ENCODE results near the gene BCL2L13.

DNA sequence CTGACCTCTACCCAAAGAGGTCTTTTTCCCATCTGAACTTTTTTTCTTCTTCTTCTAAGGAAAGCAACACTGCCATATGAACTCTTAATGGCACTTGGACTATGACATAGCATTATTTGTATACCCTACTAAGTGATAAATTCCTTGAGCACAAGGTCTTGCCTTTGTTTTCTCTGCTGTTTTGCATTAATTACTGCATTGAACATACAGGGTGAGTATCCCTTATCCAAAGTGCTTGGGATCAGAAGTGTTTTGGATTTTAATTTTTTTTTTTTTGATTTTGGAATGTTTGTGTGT lies 86.9 kb downstream of the BCL2L13 start:
- no peak for TF ChIP-seq POLR2A (IDR thresholded peaks at IDR 0.05)
- TF ChIP-seq CTCF (IDR thresholded peaks at IDR 0.05) = no peak
- TF ChIP-seq POLR2AphosphoS5 (IDR thresholded peaks at IDR 0.05) = no peak
